Common myeloid progenitor, CD34-positive (primary cell): ENCODE data around the gene MUSK.
"Not testable (repeated sequence)": the region's sequence is repeated elsewhere in the genome, so short reads cannot be mapped to it uniquely, and the experiment has no call there.

ENCODE experiments used
- CTCF ChIA-PET: fragments of 350-600 bp; sonication (Branson Sonifier 250); formaldehyde crosslinking; loops from one replicate; lab custom pipeline; 2021; ENCODE audit warnings: antibody characterized with exemption; lab: Charles Lee
- POLR2A ChIA-PET: fragments of 350-600 bp; sonication (Branson Sonifier 250); formaldehyde crosslinking; loops from one replicate; lab custom pipeline; 2021; ENCODE audit warnings: antibody characterized with exemption; lab: Charles Lee
- DNase-seq, 3 donors: peaks; one replicate each; pipeline versions ENCODE4 v3.0.0 to v3.0.0-alpha.2; 2013
- H3K27ac ChIP-seq, 2 experiments: 1 replicate in 1 of 2; 2 replicates in 1 of 2; pipeline ENCODE4 v1.7.0; 2013; ENCODE audit warnings: inconsistent platforms in 2 of 2, low read length in 2 of 2, mild to moderate bottlenecking in 2 of 2, low read depth in 1 of 2, moderate library complexity in 1 of 2; ENCODE audit not compliant: severe bottlenecking in 2 of 2, insufficient read depth in 1 of 2, poor library complexity in 1 of 2
- H3K27me3 ChIP-seq, 5 experiments: replicated peaks in 2 of 5; 1 replicate in 3 of 5; 2 replicates in 2 of 5; pipeline versions ENCODE4 v1.6.1 to v1.7.0; 2013; ENCODE audit warnings: low read length in 4 of 5, mild to moderate bottlenecking in 2 of 5, moderate library complexity in 2 of 5, inconsistent platforms in 1 of 5; ENCODE audit not compliant: insufficient read depth in 5 of 5, control insufficient read depth in 4 of 5
- H3K36me3 ChIP-seq, 4 experiments: 1 replicate in 2 of 4; 2 replicates in 2 of 4; pipeline versions ENCODE4 v1.6.1 to v1.7.0; 2013; ENCODE audit warnings: low read length in 3 of 4, control low read depth in 1 of 4, mild to moderate bottlenecking in 1 of 4; ENCODE audit not compliant: control insufficient read depth in 4 of 4, insufficient read depth in 4 of 4
- H3K4me1 ChIP-seq, 4 experiments: 1 replicate in 3 of 4; 2 replicates in 1 of 4; pipeline versions ENCODE4 v1.6.1 to v1.7.1; 2013; ENCODE audit warnings: low read length in 3 of 4, mild to moderate bottlenecking in 3 of 4, control low read depth in 1 of 4, inconsistent platforms in 1 of 4, moderate library complexity in 1 of 4; ENCODE audit not compliant: control insufficient read depth in 4 of 4, insufficient read depth in 4 of 4; ENCODE audit errors: control extremely low read depth in 1 of 4
- H3K4me3 ChIP-seq, 7 experiments: 1 replicate in 4 of 7; 2 replicates in 3 of 7; pipeline versions ENCODE4 v1.5.1 to v1.7.0; 2013; ENCODE audit warnings: mild to moderate bottlenecking in 7 of 7, low read length in 6 of 7, moderate library complexity in 6 of 7, inconsistent platforms in 2 of 7, low read depth in 2 of 7, control low read depth in 1 of 7; ENCODE audit not compliant: insufficient read depth in 4 of 7, control insufficient read depth in 1 of 7; ENCODE audit errors: extremely low read depth in 1 of 7
- H3K9me3 ChIP-seq, 5 experiments: 1 replicate in 4 of 5; 2 replicates in 1 of 5; pipeline versions ENCODE4 v1.6.1 to v1.7.1; 2013; ENCODE audit warnings: low read length in 4 of 5, mild to moderate bottlenecking in 2 of 5, inconsistent platforms in 1 of 5, low read depth in 1 of 5, moderate library complexity in 1 of 5; ENCODE audit not compliant: control insufficient read depth in 4 of 5, insufficient read depth in 2 of 5; ENCODE audit errors: control extremely low read depth in 1 of 5
- WGBS: methylation state at CpG from one replicate; pipeline ENCODE4 v1.1.5; 2013; ENCODE audit not compliant: insufficient coverage; 5-methylcytosine and 5-hydroxymethylcytosine counted together

The MUSK gene

GRCh38 chr9:110695846-110696245 is 27.3 kb downstream of the MUSK start:
- H3K9me3 ChIP-seq, POLR2A ChIA-PET, H3K27me3 ChIP-seq, CTCF ChIA-PET, DNase-seq, H3K4me1 ChIP-seq, H3K4me3 ChIP-seq, H3K27ac ChIP-seq, H3K36me3 ChIP-seq: not testable (repeated sequence)
- 93% methylated on average over 2 of the region's 5 CpGs for WGBS

- peaks cover 0 to 7% (median 0%) of the 10 kb centered on the region in 4 experiments for H3K4me1 ChIP-seq
- H3K27ac ChIP-seq: no peak overlapping the region
- no peaks in the 10 kb centered on the region for H3K27me3 ChIP-seq
- POLR2A ChIA-PET: no interaction called here
- no peak for DNase-seq
- H3K9me3 ChIP-seq: no peaks in the 10 kb centered on the region
- CTCF ChIA-PET: interaction anchor here (1.1 kb wide), 1 partner anchor 17 kb away, joined by 4 read pairs; no protein-coding TSS in a partner anchor
- no peaks in the 10 kb centered on the region for H3K36me3 ChIP-seq
- WGBS: 100% methylated on average over 1 of the region's 1 CpG
- H3K4me3 ChIP-seq: no peak overlapping the region
These were observed 32.4 kb downstream of the MUSK start for GRCh38 chr9:110700953-110701352.

GRCh38 chr9:110703669-110704068 is 35.1 kb downstream of the MUSK start:
- ChIA-PET POLR2A (no interaction called here), CTCF (no interaction called here)
- Histone ChIP-seq H3K36me3 (no peaks in the 10 kb centered on the region), H3K27me3 (no peaks in the 10 kb centered on the region), H3K4me1 (peaks cover 0 to 7% (median 0%) of the 10 kb centered on the region in 4 experiments), H3K9me3 (no peaks in the 10 kb centered on the region), H3K4me3 (no peak overlapping the region), H3K27ac (no peak overlapping the region)
- no CpG with 5 or more reads among the region's 2 CpGs for WGBS
- DNase-seq: no peak

GRCh38 chr9:110707419-110707818 is 38.8 kb downstream of the MUSK start:
- Histone ChIP-seq H3K27me3 (no peaks in the 10 kb centered on the region), H3K36me3 (no peaks in the 10 kb centered on the region), H3K27ac (no peak overlapping the region), H3K4me1 (peaks cover 0 to 7% (median 0%) of the 10 kb centered on the region in 4 experiments), H3K9me3 (no peaks in the 10 kb centered on the region), H3K4me3 (no peak overlapping the region)
- no peak for DNase-seq
- POLR2A ChIA-PET: no interaction called here
- CTCF ChIA-PET: interaction anchor here (0.6 kb wide), 1 partner anchor 1983 kb away, joined by 4 read pairs; no protein-coding TSS in a partner anchor

- Histone ChIP-seq H3K4me3 (no peak overlapping the region), H3K27me3 (no peaks in the 10 kb centered on the region), H3K27ac (no peak overlapping the region), H3K4me1 (peaks cover 0 to 3% (median 0%) of the 10 kb centered on the region in 4 experiments), H3K9me3 (no peaks in the 10 kb centered on the region), H3K36me3 (no peaks in the 10 kb centered on the region)
- ChIA-PET POLR2A (no interaction called here), CTCF (no interaction called here)
- no CpG with 5 or more reads among the region's 3 CpGs for WGBS
- DNase-seq: no peak
These were observed 41.8 kb downstream of the MUSK start for GRCh38 chr9:110710420-110710819.

- WGBS: 100% methylated on average over 1 of the region's 1 CpG
- H3K9me3 ChIP-seq: peaks cover 0 to 5% (median 0%) of the 10 kb centered on the region in 5 experiments
These were observed 44.4 kb downstream of the MUSK start for GRCh38 chr9:110712955-110713354.

GRCh38 chr9:110714314-110714713 is 45.7 kb downstream of the MUSK start:
- DNase-seq: no peak
- CTCF ChIA-PET: no interaction called here

More at GRCh38 chr9:110712955-110713354, 44.4 kb downstream of the MUSK start:
- H3K4me1 ChIP-seq: no peaks in the 10 kb centered on the region
- POLR2A ChIA-PET: no interaction called here
- H3K36me3 ChIP-seq: no peaks in the 10 kb centered on the region
- H3K27me3 ChIP-seq: no peaks in the 10 kb centered on the region
- H3K4me3 ChIP-seq: no peak overlapping the region
- CTCF ChIA-PET: interaction anchor here (1.6 kb wide), 1 partner anchor 25 kb away, joined by 3 read pairs; no protein-coding TSS in a partner anchor
- no peak overlapping the region for H3K27ac ChIP-seq
- DNase-seq: no peak

More at GRCh38 chr9:110714314-110714713, 45.7 kb downstream of the MUSK start:
- no peaks in the 10 kb centered on the region for H3K27me3 ChIP-seq
- H3K27ac ChIP-seq: no peak overlapping the region
- no peak overlapping the region for H3K4me3 ChIP-seq
- POLR2A ChIA-PET: no interaction called here
- H3K36me3 ChIP-seq: no peaks in the 10 kb centered on the region
- WGBS: 100% methylated on average over 2 of the region's 3 CpGs
- H3K9me3 ChIP-seq: peaks cover 0 to 8% (median 0%) of the 10 kb centered on the region in 5 experiments
- H3K4me1 ChIP-seq: no peaks in the 10 kb centered on the region
